Measurements from ENCODE around the gene ACAD8. TPM values are rescaled to one million over a fixed set of nuclear protein-coding genes. Genes with fewer than 3 reads are reported as not detected.

Gene ACAD8
- total and polyA plus RNA-seq, 10 of the 15 experiments (the other 5 are each of a cell fraction or from before 2014, with no cell fraction given) = 9.9 to 34.8 (median 22.2) TPM

GRCh38 chr11:134273317-134273712 lies 19.9 kb downstream of the ACAD8 start:
- ChIA-PET POLR2A (interaction anchor here (0.6 kb wide), 1 partner anchor 87 kb away, joined by 4 read pairs; no protein-coding TSS in a partner anchor), CTCF (interaction anchor here (1.0 to 2.8 kb wide), 2 partner anchors 11 to 12 kb away, joined by 3 to 15 read pairs; no protein-coding TSS in a partner anchor), SMC1A (ENCODE audit: uncharacterized antibody, unreplicated experiment) (interaction anchor here (0.7 to 1.9 kb wide), 3 partner anchors 10 to 22 kb away, joined by 3 read pairs; no protein-coding TSS in a partner anchor), RAD21 (ENCODE audit: unreplicated experiment) (no interaction called here)
- H3K4me2 ChIP-seq (ENCODE audit: control insufficient read depth, insufficient read depth) = no peak overlapping the region
- no peaks in the 10 kb centered on the region for H3K36me3 ChIP-seq (ENCODE audit: control insufficient read depth in 2 of 2, insufficient read depth in 2 of 2, low read length in 1 of 2)
- no peaks in the 10 kb centered on the region; the same call in 2 of the 3 replicates for H3K9me3 ChIP-seq (replicated peaks; ENCODE audit: control insufficient read depth, insufficient read depth, low read length)
- no peak overlapping the region for H3K4me3 ChIP-seq
- H3K9ac ChIP-seq (ENCODE audit: control insufficient read depth, insufficient read depth, low read length) = no peak overlapping the region
- WGBS (ENCODE audit: insufficient coverage, insufficient replicate concordance, low lambda C conversion rate, missing lambda C conversion rate) = 73% methylated on average over 3 of the region's 3 CpGs
- peaks cover 6% of the 10 kb centered on the region for H3K4me1 ChIP-seq (ENCODE audit: control insufficient read depth, insufficient read depth, low read length)
- H3K79me2 ChIP-seq (ENCODE audit: control insufficient read depth, insufficient read depth, low read length) = no peaks in the 10 kb centered on the region
- H2AFZ ChIP-seq (ENCODE audit: control insufficient read depth, low read depth, low read length) = no peak overlapping the region
- in situ Hi-C loops (cut with MboI) = no loop called here
- H3K27me3 ChIP-seq (replicated peaks in 1 of 2; ENCODE audit: control insufficient read depth in 2 of 2, insufficient read depth in 2 of 2, low read length in 1 of 2) = peaks cover 10 to 25% of the 10 kb centered on the region in 2 experiments
- no peaks in the 10 kb centered on the region for H4K20me1 ChIP-seq (ENCODE audit: control insufficient read depth, insufficient read depth)
- TF ChIP-seq POLR2AphosphoS2 (IDR thresholded peaks at IDR 0.05; ENCODE audit: low read depth, low read length) (no peak), ZNF207 (IDR thresholded peaks at IDR 0.05; ENCODE audit: borderline replicate concordance) (no peak), TCF12 (IDR thresholded peaks at IDR 0.05; ENCODE audit: low read depth, low read length) (no peak), ESRRA (IDR thresholded peaks at IDR 0.05; ENCODE audit: low read length) (no peak), TCF3 (IDR thresholded peaks at IDR 0.05; ENCODE audit: borderline replicate concordance, insufficient read depth, low read depth, low read length) (no peak), CBX3 (IDR thresholded peaks at IDR 0.05; ENCODE audit: borderline replicate concordance, low read depth) (no peak), TBL1XR1 (IDR thresholded peaks at IDR 0.05; ENCODE audit: low read depth, low read length) (no peak), TCF7 (IDR thresholded peaks at IDR 0.05; ENCODE audit: borderline replicate concordance) (no peak)
- no peak overlapping the region for H3K27ac ChIP-seq (ENCODE audit: control insufficient read depth, insufficient read depth)
- intact Hi-C loops (cut with micrococcal nuclease; ENCODE audit: unreplicated experiment) = no loop called here
- ATAC-seq (no peak), DNase-seq (ENCODE audit: low read depth, low spot score) (no peak), FAIRE-seq (no peak)
- no TSS peak for BruUV-seq (replicated peaks)

- Histone ChIP-seq H3K27me3 (replicated peaks in 1 of 2; ENCODE audit: control insufficient read depth in 2 of 2, insufficient read depth in 2 of 2, low read length in 1 of 2) (peaks cover 10 to 25% of the 10 kb centered on the region in 2 experiments), H3K27ac (ENCODE audit: control insufficient read depth, insufficient read depth) (no peak overlapping the region), H3K36me3 (ENCODE audit: control insufficient read depth in 2 of 2, insufficient read depth in 2 of 2, low read length in 1 of 2) (no peaks in the 10 kb centered on the region), H3K4me3 (peak overlapping the region; percentile 33; the same call in 1 of the 2 replicates), H3K4me1 (ENCODE audit: control insufficient read depth, insufficient read depth, low read length) (peaks cover 6% of the 10 kb centered on the region), H3K9me3 (replicated peaks; ENCODE audit: control insufficient read depth, insufficient read depth, low read length) (no peaks in the 10 kb centered on the region; the same call in 2 of the 3 replicates), H3K9ac (ENCODE audit: control insufficient read depth, insufficient read depth, low read length) (no peak overlapping the region), H4K20me1 (ENCODE audit: control insufficient read depth, insufficient read depth) (no peaks in the 10 kb centered on the region), H3K79me2 (ENCODE audit: control insufficient read depth, insufficient read depth, low read length) (no peaks in the 10 kb centered on the region), H2AFZ (ENCODE audit: control insufficient read depth, low read depth, low read length) (no peak overlapping the region), H3K4me2 (ENCODE audit: control insufficient read depth, insufficient read depth) (peak overlapping the region; percentile 81)
- POLR2A ChIA-PET = no interaction called here
- in situ Hi-C loops (cut with MboI) = no loop called here
- RAD21 ChIA-PET (ENCODE audit: unreplicated experiment) = no interaction called here
- WGBS (ENCODE audit: insufficient coverage, insufficient replicate concordance, low lambda C conversion rate, missing lambda C conversion rate) = 19% methylated on average over 5 of the region's 5 CpGs
- CTCF ChIA-PET = interaction anchor here (0.6 kb wide), 1 partner anchor 67 kb away, joined by 3 read pairs; no protein-coding TSS in a partner anchor
- ATAC-seq (no peak), FAIRE-seq (no peak), DNase-seq (ENCODE audit: low read depth, low spot score) (no peak)
- BruUV-seq (replicated peaks) = no TSS peak
- TF ChIP-seq ZZZ3 (IDR thresholded peaks at IDR 0.05; ENCODE audit: control insufficient read depth, insufficient read length, low read depth) (no peak), E2F8 (IDR thresholded peaks at IDR 0.05; ENCODE audit: low read depth, partially characterized antibody) (no peak), POLR2AphosphoS5 (IDR thresholded peaks at IDR 0.05; ENCODE audit: low read length) (no peak), RB1 (IDR thresholded peaks at IDR 0.05; ENCODE audit: borderline replicate concordance) (no peak), BCL11A (IDR thresholded peaks at IDR 0.05; ENCODE audit: low read depth, low read length) (no peak), PAX5 (IDR thresholded peaks at IDR 0.05; ENCODE audit: borderline replicate concordance, low read depth, low read length) (no peak), USF1 (IDR thresholded peaks at IDR 0.05; ENCODE audit: borderline replicate concordance, extremely low read length, insufficient read depth, low read depth, low read length) (no peak)
- intact Hi-C loops (cut with micrococcal nuclease; ENCODE audit: unreplicated experiment) = no loop called here
- SMC1A ChIA-PET (ENCODE audit: uncharacterized antibody, unreplicated experiment) = no interaction called here
Measured at GRCh38 chr11:134275188-134275533, 21.8 kb downstream of the ACAD8 start.

All from GM12878 (cell line).